Superior temporal gyrus (tissue), 1 donor: ENCODE data around the gene SLC7A6OS.

Experiments used
- DNase-seq: peaks from one replicate; pipeline ENCODE4 v3.0.0-alpha.2; 2016; ENCODE audit errors: extremely low spot score

SLC7A6OS gene

GRCh38 chr16:68344252-68344651 lies 33.5 kb upstream of the SLC7A6OS start:
- DNase-seq: peak; percentile 30

- DNase-seq: no peak
Measured at GRCh38 chr16:68343137-68343536, 32.4 kb upstream of the SLC7A6OS start.

- DNase-seq: no peak
Measured at GRCh38 chr16:68342620-68343019, 31.9 kb upstream of the SLC7A6OS start.

- DNase-seq: no peak
Measured at GRCh38 chr16:68339214-68339613, 28.5 kb upstream of the SLC7A6OS start.

GRCh38 chr16:68338326-68339119 lies 27.8 kb upstream of the SLC7A6OS start:
- DNase-seq: no peak

- DNase-seq: no peak
Measured at GRCh38 chr16:68335175-68335574, 24.4 kb upstream of the SLC7A6OS start.

- peak; percentile 29 for DNase-seq
Measured at GRCh38 chr16:68332411-68333121, 21.8 kb upstream of the SLC7A6OS start.

GRCh38 chr16:68331879-68332410 lies 21.2 kb upstream of the SLC7A6OS start:
- DNase-seq: no peak

- no peak for DNase-seq
Measured at GRCh38 chr16:68328860-68329390, 18.2 kb upstream of the SLC7A6OS start.

- peak; percentile 94 for DNase-seq
Measured at GRCh38 chr16:68328151-68328859, 17.6 kb upstream of the SLC7A6OS start.

- no peak for DNase-seq
Measured at GRCh38 chr16:68324780-68325357, 14.1 kb upstream of the SLC7A6OS start.

GRCh38 chr16:68324336-68324735 lies 13.6 kb upstream of the SLC7A6OS start:
- DNase-seq: no peak

- no peak for DNase-seq
Measured at GRCh38 chr16:68319185-68319908, 8.6 kb upstream of the SLC7A6OS start.

- DNase-seq: no peak
Measured at GRCh38 chr16:68313116-68313515, 2.4 kb upstream of the SLC7A6OS start.

GRCh38 chr16:68310437-68310773 lies 341 bp downstream of the SLC7A6OS start:
- no peak for DNase-seq

GRCh38 chr16:68309799-68310198 lies 947 bp downstream of the SLC7A6OS start:
- no peak for DNase-seq

- no peak for DNase-seq
Measured at GRCh38 chr16:68306633-68307032, 4.1 kb downstream of the SLC7A6OS start.

- no peak for DNase-seq
Measured at GRCh38 chr16:68300734-68301459, 9.8 kb downstream of the SLC7A6OS start.

GRCh38 chr16:68299571-68300453 lies 10.9 kb downstream of the SLC7A6OS start:
- DNase-seq: no peak
